HL-60 (cell line): ENCODE data around the gene HIRA.

Source experiments
- DNase-seq, 2 experiments: peaks; one replicate each; pipeline ENCODE4 v3.0.0-alpha.2; 2010 to 2020; ENCODE audit warnings: low read depth in 1 of 2, low spot score in 1 of 2
- H3K27ac ChIP-seq: fragments of 250-450 bp; sonication (Bioruptor Pico); replicated peaks from 2 replicates; pipeline ENCODE4 v1.5.1; 2020; ENCODE audit warnings: mild to moderate bottlenecking, moderate library complexity
- H3K27me3 ChIP-seq: fragments of 250-450 bp; sonication (Bioruptor Pico); 2 replicates; pipeline ENCODE4 v1.5.1; 2021; ENCODE audit warnings: mild to moderate bottlenecking, moderate library complexity; ENCODE audit not compliant: insufficient read depth, poor library complexity, severe bottlenecking
- H3K4me3 ChIP-seq: replicated peaks from 2 replicates; pipeline ENCODE4 v1.5.1; 2011; ENCODE audit warnings: mild to moderate bottlenecking, control low read depth, low read length; ENCODE audit not compliant: insufficient read depth
- GABPA ChIP-seq: IDR thresholded peaks from 2 replicates; pipeline ENCODE4 v1.6.1; 2012; ENCODE audit warnings: low read depth
- POLR2AphosphoS5 ChIP-seq: IDR thresholded peaks from 2 replicates; pipeline ENCODE4 v1.6.1; 2012; ENCODE audit warnings: low read depth
- SPI1 ChIP-seq: IDR thresholded peaks from 2 replicates; pipeline ENCODE4 v1.6.1; 2012; ENCODE audit warnings: low read depth, mild to moderate bottlenecking, borderline replicate concordance
- TF ChIP-seq, protein P1 (sequence below): IDR thresholded peaks from 2 replicates; pipeline ENCODE4 v1.6.1; 2012; ENCODE audit warnings: low read depth; ENCODE audit not compliant: insufficient replicate concordance
- TF ChIP-seq, protein P2 (sequence below): IDR thresholded peaks from one replicate; pipeline ENCODE4 v1.5.1; 2011; ENCODE audit warnings: low read length, control low read depth, inconsistent platforms; ENCODE audit not compliant: insufficient read depth

The HIRA gene

DNA sequence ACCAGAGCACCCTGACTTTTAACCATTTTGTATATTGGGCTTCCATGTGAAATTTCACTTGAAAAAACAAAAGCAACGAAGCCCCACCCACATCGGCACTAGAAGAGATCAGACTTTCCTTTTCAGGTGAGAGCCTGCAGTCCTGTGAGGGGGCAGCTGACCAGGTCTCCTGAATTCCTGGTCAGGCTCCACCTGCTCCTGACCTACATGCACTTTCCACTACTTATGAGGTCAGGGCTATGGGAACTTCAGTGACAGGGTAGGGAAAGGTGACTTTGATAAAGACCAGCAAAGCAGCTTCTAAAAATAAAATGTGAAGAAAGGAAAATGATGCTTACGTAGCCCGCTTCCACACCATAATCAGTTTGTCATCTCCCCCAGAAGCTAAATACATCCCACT, 24.7 kb downstream of the HIRA start:
- no peak for DNase-seq
- TF ChIP-seq GABPA (no peak), POLR2AphosphoS5 (no peak), SPI1 (no peak)
- TF ChIP-seq, protein P1, sequence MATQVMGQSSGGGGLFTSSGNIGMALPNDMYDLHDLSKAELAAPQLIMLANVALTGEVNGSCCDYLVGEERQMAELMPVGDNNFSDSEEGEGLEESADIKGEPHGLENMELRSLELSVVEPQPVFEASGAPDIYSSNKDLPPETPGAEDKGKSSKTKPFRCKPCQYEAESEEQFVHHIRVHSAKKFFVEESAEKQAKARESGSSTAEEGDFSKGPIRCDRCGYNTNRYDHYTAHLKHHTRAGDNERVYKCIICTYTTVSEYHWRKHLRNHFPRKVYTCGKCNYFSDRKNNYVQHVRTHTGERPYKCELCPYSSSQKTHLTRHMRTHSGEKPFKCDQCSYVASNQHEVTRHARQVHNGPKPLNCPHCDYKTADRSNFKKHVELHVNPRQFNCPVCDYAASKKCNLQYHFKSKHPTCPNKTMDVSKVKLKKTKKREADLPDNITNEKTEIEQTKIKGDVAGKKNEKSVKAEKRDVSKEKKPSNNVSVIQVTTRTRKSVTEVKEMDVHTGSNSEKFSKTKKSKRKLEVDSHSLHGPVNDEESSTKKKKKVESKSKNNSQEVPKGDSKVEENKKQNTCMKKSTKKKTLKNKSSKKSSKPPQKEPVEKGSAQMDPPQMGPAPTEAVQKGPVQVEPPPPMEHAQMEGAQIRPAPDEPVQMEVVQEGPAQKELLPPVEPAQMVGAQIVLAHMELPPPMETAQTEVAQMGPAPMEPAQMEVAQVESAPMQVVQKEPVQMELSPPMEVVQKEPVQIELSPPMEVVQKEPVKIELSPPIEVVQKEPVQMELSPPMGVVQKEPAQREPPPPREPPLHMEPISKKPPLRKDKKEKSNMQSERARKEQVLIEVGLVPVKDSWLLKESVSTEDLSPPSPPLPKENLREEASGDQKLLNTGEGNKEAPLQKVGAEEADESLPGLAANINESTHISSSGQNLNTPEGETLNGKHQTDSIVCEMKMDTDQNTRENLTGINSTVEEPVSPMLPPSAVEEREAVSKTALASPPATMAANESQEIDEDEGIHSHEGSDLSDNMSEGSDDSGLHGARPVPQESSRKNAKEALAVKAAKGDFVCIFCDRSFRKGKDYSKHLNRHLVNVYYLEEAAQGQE = no peak
- TF ChIP-seq, protein P2, sequence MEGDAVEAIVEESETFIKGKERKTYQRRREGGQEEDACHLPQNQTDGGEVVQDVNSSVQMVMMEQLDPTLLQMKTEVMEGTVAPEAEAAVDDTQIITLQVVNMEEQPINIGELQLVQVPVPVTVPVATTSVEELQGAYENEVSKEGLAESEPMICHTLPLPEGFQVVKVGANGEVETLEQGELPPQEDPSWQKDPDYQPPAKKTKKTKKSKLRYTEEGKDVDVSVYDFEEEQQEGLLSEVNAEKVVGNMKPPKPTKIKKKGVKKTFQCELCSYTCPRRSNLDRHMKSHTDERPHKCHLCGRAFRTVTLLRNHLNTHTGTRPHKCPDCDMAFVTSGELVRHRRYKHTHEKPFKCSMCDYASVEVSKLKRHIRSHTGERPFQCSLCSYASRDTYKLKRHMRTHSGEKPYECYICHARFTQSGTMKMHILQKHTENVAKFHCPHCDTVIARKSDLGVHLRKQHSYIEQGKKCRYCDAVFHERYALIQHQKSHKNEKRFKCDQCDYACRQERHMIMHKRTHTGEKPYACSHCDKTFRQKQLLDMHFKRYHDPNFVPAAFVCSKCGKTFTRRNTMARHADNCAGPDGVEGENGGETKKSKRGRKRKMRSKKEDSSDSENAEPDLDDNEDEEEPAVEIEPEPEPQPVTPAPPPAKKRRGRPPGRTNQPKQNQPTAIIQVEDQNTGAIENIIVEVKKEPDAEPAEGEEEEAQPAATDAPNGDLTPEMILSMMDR = no peak
- Histone ChIP-seq H3K4me3 (no peak overlapping the region), H3K27me3 (no peaks in the 10 kb centered on the region), H3K27ac (no peak overlapping the region)

DNA sequence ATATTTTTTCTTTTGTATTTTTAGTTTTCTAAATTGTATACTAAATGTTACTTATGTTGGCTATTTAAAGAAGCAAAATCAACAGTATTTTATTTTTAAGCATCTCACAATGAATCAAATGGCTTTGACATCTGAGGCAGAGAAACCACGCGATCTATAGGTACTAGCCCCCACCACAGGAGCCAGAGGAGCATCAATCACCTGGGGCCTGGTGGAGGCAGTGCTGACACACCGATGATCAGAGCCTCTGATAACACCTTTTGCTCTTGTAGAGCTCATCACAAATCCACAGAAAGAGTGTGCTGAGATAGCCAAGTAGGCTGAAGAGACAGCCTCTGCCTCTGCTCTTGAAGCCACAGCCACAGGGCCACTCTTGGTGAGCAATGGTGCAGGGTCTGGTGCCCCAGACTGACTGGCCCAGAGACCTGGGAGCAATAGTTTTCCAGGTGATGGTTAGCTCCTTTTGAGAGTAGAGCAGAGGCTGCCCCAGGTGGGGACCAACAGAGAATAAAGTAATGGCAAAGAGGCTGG, 25.2 kb downstream of the HIRA start:
- Histone ChIP-seq H3K4me3 (no peak overlapping the region), H3K27ac (no peak overlapping the region), H3K27me3 (no peaks in the 10 kb centered on the region)
- TF ChIP-seq, protein P1 = no peak
- no peak for TF ChIP-seq POLR2AphosphoS5
- no peak for TF ChIP-seq SPI1
- no peak for TF ChIP-seq GABPA
- TF ChIP-seq, protein P2 = no peak
- DNase-seq = no peak

GRCh38 chr22:19405652-19406051, 25.9 kb downstream of the HIRA start:
- no peak overlapping the region for H3K27ac ChIP-seq
- TF ChIP-seq GABPA = no peak
- TF ChIP-seq, protein P2 = no peak
- TF ChIP-seq POLR2AphosphoS5 = no peak
- TF ChIP-seq, protein P1 = no peak
- TF ChIP-seq SPI1 = no peak
- DNase-seq = no peak
- no peak overlapping the region for H3K4me3 ChIP-seq
- no peaks in the 10 kb centered on the region for H3K27me3 ChIP-seq
